Stimulated activated CD8-positive, alpha-beta memory T cell treated with anti-CD3 and anti-CD28 coated beads, Interleukin-2, amount 100 ng/mL, for 48 hours (primary cell): ENCODE results near the gene RECQL.
"Not testable (repeated sequence)": the region's sequence is repeated elsewhere in the genome, so short reads cannot be mapped to it uniquely, and the experiment has no call there.

ENCODE experiments used
- DNase-seq, 2 donors: peaks; one replicate each; pipeline ENCODE4 v3.0.0-alpha.2; 2020; ENCODE audit warnings: low read depth in 2 of 2

Gene RECQL

GRCh38 chr12:21419009-21419699 lies 82.3 kb downstream of the RECQL start:
- DNase-seq, result not testable (repeated sequence)
